ENCODE measurements around the gene DISP2. TPM values are rescaled to one million over a fixed set of nuclear protein-coding genes. Genes with fewer than 3 reads are reported as not detected.

The DISP2 gene
- total and polyA plus RNA-seq, 2 of the 8 experiments (the other 6 are each of a cell fraction or from before 2014, with no cell fraction given): 0.45 to 1.2 TPM

DNA sequence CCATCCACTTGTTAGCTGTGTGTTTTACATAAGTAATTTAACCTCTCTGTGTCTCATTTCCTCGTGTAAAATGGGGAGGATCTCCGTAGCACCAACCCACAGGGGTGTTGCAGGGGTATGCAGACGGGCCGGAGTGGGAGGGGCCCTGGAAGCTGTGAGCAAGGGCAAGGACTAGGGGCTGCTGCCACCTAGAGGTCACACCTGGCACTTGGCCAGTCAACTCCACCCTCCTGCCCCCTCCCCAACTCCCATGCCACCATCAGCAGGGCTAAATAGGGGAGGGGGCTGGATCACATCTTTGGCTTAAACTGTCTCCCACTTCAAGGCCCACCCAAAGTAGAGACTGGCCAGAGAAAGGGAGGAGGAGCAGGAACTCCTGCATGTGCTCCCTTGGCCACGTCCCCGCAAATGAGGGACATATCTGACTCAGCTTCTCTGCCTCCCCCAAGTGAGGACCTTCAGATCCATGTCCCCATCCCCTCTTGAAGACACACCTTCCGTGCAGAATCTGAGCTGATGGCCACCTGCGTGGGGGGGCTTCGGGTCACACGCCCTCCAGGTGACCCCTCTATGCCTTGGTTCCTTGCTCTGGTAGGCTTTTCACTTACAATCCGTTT, 19.9 kb upstream of the DISP2 start:
- FAIRE-seq (peak; percentile 88), DNase-seq (ENCODE audit: low read depth in 1 of 2, low spot score in 2 of 2) (peak in 1 of 2 experiments; percentile 93)
- Histone ChIP-seq H2AK5ac (ENCODE audit: low read depth, low read length) (no peak overlapping the region), H2BK5ac (ENCODE audit: low read depth, low read length) (peak overlapping the region; percentile 4; the same call in 1 of the 2 replicates), H2BK20ac (ENCODE audit: low read length) (peak overlapping the region; percentile 56; the same call in 1 of the 2 replicates), H3K4me2 (ENCODE audit: insufficient read depth in 1 of 2, low read depth in 2 of 2, low read length in 2 of 2) (0 out of 4 replicates have a peak overlapping the region, but pooled peaks of 1 of the 2 experiments have one; percentile 0), H3K18ac (ENCODE audit: extremely low read depth, low read length) (no peak overlapping the region), H2AFZ (ENCODE audit: low read length) (no peak overlapping the region), H3K4ac (replicated peaks; ENCODE audit: insufficient read length, low read depth, low read length) (no peak overlapping the region), H2BK12ac (ENCODE audit: low read depth, low read length) (peak overlapping the region; percentile 92; the same call in 1 of the 2 replicates), H4K20me1 (replicated peaks in 1 of 2; ENCODE audit: control insufficient read depth in 1 of 2, insufficient read depth in 2 of 2, low read length in 2 of 2) (no peaks in the 10 kb centered on the region), H3K9ac (replicated peaks in 1 of 4; ENCODE audit: extremely low read depth in 1 of 4, low read depth in 3 of 4, low read length in 3 of 4) (no peak overlapping the region), H3K23ac (ENCODE audit: insufficient read length) (no peak overlapping the region), H4K91ac (replicated peaks; ENCODE audit: insufficient read length, low read length) (no peak overlapping the region), H3K27me3 (replicated peaks in 1 of 4; ENCODE audit: control insufficient read depth in 3 of 4, extremely low read depth in 1 of 4, insufficient read depth in 3 of 4, low read length in 3 of 4) (peaks cover 0 to 4% (median under 1%) of the 10 kb centered on the region in 4 experiments; a peak in 1 of 7 replicates), H3K9me3 (ENCODE audit: insufficient read depth in 2 of 2, low read depth in 1 of 2, low read length in 1 of 2) (no peaks in the 10 kb centered on the region), H3K79me2 (ENCODE audit: control insufficient read depth in 1 of 2, insufficient read depth in 2 of 2, low read length in 2 of 2) (no peaks in the 10 kb centered on the region), H3K4me1 (replicated peaks in 1 of 4; ENCODE audit: control insufficient read depth in 3 of 4, insufficient read depth in 4 of 4, low read length in 3 of 4) (peaks cover 0 to 44% (median 28%) of the 10 kb centered on the region in 4 experiments; a peak in 6 of 7 replicates), H3K56ac (replicated peaks; ENCODE audit: insufficient read length, low read depth, low read length) (no peak overlapping the region), H2BK15ac (ENCODE audit: low read length) (peak overlapping the region; percentile 92; the same call in 1 of the 2 replicates), H4K8ac (ENCODE audit: extremely low read depth, insufficient read depth, low read length) (no peak overlapping the region), H3K4me3 (ENCODE audit: extremely low read depth in 1 of 4, insufficient read depth in 2 of 4, low read depth in 3 of 4, low read length in 4 of 4) (no peak overlapping the region), H3K27ac (ENCODE audit: low read depth, low read length) (no peak overlapping the region), H3K79me1 (ENCODE audit: low read depth, low read length) (no peaks in the 10 kb centered on the region), H3K14ac (ENCODE audit: insufficient read length) (no peak overlapping the region), H3K23me2 (ENCODE audit: low read depth, low read length) (no peaks in the 10 kb centered on the region), H4K5ac (ENCODE audit: insufficient read length, low read depth, low read length) (no peak overlapping the region), H3K36me3 (ENCODE audit: control insufficient read depth in 2 of 4, insufficient read depth in 4 of 4, low read length in 3 of 4) (no peaks in the 10 kb centered on the region), H2BK120ac (replicated peaks; ENCODE audit: low read depth, low read length) (no peak overlapping the region)
- POLR2A ChIA-PET (ENCODE audit: partially characterized antibody): interaction anchor here (0.5 to 8.1 kb wide), 8 partner anchors 11 to 90 kb away, joined by 3 to 66 read pairs (median 6); partner anchors contain the start of gene INAFM2
- WGBS, 2 experiments (ENCODE audit: extremely low coverage in 1 of 2, insufficient coverage in 1 of 2, insufficient read length in 1 of 2, insufficient replicate concordance in 2 of 2, low coverage in 1 of 2, low lambda C conversion rate in 2 of 2, missing lambda C conversion rate in 1 of 2): 37% methylated on average over 11 of the region's 11 CpGs; no CpG with 5 or more reads in 1 of the 2 experiments
- CTCF ChIA-PET (ENCODE audit: partially characterized antibody): interaction anchor here (0.6 to 27.4 kb wide), 34 partner anchors 11 to 549 kb away, joined by 3 to 584 read pairs (median 4); partner anchors contain the start of genes ANKRD63, DISP2, INAFM2 and IVD
- no peak for TF ChIP-seq RXRA (IDR thresholded peaks at IDR 0.05; ENCODE audit: insufficient read depth, low read depth, low read length)
- TF ChIP-seq, protein P1, sequence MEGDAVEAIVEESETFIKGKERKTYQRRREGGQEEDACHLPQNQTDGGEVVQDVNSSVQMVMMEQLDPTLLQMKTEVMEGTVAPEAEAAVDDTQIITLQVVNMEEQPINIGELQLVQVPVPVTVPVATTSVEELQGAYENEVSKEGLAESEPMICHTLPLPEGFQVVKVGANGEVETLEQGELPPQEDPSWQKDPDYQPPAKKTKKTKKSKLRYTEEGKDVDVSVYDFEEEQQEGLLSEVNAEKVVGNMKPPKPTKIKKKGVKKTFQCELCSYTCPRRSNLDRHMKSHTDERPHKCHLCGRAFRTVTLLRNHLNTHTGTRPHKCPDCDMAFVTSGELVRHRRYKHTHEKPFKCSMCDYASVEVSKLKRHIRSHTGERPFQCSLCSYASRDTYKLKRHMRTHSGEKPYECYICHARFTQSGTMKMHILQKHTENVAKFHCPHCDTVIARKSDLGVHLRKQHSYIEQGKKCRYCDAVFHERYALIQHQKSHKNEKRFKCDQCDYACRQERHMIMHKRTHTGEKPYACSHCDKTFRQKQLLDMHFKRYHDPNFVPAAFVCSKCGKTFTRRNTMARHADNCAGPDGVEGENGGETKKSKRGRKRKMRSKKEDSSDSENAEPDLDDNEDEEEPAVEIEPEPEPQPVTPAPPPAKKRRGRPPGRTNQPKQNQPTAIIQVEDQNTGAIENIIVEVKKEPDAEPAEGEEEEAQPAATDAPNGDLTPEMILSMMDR (IDR thresholded peaks at IDR 0.05; ENCODE audit: control extremely low read depth in 1 of 3, insufficient read depth in 1 of 3, low read depth in 1 of 3, low read length in 3 of 3): peak in 2 of 3 experiments; percentile 90 to 97; a peak in 3 of 4 replicates
- TF ChIP-seq, protein P2, sequence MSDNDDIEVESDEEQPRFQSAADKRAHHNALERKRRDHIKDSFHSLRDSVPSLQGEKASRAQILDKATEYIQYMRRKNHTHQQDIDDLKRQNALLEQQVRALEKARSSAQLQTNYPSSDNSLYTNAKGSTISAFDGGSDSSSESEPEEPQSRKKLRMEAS (IDR thresholded peaks at IDR 0.05): peak; percentile 39; the same call in 1 of the 2 replicates
- 0 out of 2 replicates have a peak, but pooled peaks have one; percentile 11 for TF ChIP-seq TAF1 (IDR thresholded peaks at IDR 0.05; ENCODE audit: low read depth, low read length)
- no peak for TF ChIP-seq EZH2 (IDR thresholded peaks at IDR 0.05; ENCODE audit: low read depth, low read length, severe bottlenecking)
- no peak for TF ChIP-seq CBX5 (IDR thresholded peaks at IDR 0.05; ENCODE audit: low read depth, low read length)
- TF ChIP-seq SP4 (IDR thresholded peaks at IDR 0.05; ENCODE audit: low read length): 0 out of 2 replicates have a peak, but pooled peaks have one; percentile 67
- TF ChIP-seq RAD21 (IDR thresholded peaks at IDR 0.05 in 1 of 2, conservative IDR thresholded peaks at IDR 0.05 in 1 of 2; ENCODE audit: low read depth in 2 of 2, low read length in 2 of 2): peak; percentile 87 to 88

All from H1 (cell line).